HEK293 (cell line): ENCODE data around the gene DIP2B.
A peak's percentile ranks its signal among the peaks of the same experiment; 100 is the strongest.

Source experiments
- CTCF ChIA-PET: fragments of 350-600 bp; formaldehyde crosslinking; extraction: SDS; loops from one replicate; lab custom pipeline; 2021; ENCODE audit warnings: antibody characterized with exemption; lab: Yijun Ruan, JAX
- POLR2A ChIA-PET: fragments of 300-600 bp; formaldehyde crosslinking; extraction: SDS; loops from one replicate; lab custom pipeline; 2020; ENCODE audit warnings: antibody characterized with exemption, inconsistent platforms; lab: Yijun Ruan, JAX
- H3K27ac ChIP-seq: fragments of 200-500 bp; sonication (Bioruptor generic); 2 replicates; pipeline ENCODE4 v1.5.1; 2014; ENCODE audit warnings: low read depth, low read length, control low read depth, inconsistent platforms; ENCODE audit errors: extremely low read depth
- H3K36me3 ChIP-seq, 2 experiments: fragments of 200-500 bp in 1 of 2; sonication (Bioruptor generic) in 1 of 2; 1 replicate in 1 of 2; 2 replicates in 1 of 2; pipeline ENCODE4 v1.5.1; 2014 to 2017; ENCODE audit warnings: inconsistent platforms in 2 of 2, low read length in 2 of 2; ENCODE audit not compliant: control insufficient read depth in 2 of 2, insufficient read depth in 1 of 2
- H3K4me1 ChIP-seq: fragments of 200-500 bp; sonication (Bioruptor generic); 2 replicates; pipeline ENCODE4 v1.5.1; 2014; ENCODE audit warnings: mild to moderate bottlenecking, low read length, inconsistent platforms; ENCODE audit not compliant: control insufficient read depth, insufficient read depth
- H3K4me3 ChIP-seq: 2 replicates; pipeline ENCODE4 v1.5.1; 2011; ENCODE audit warnings: low read depth, mild to moderate bottlenecking, control low read depth, low read length, moderate library complexity
- H3K9me3 ChIP-seq: fragments of 200-500 bp; sonication (Bioruptor generic); 2 replicates; pipeline ENCODE4 v1.5.1; 2014; ENCODE audit warnings: low read depth, low read length, inconsistent platforms; ENCODE audit not compliant: control insufficient read depth, insufficient read depth
- MYNN ChIP-seq: fragments of 450-650 bp; formaldehyde crosslinking; IDR thresholded peaks from 2 replicates; pipeline ENCODE4 v1.5.1; 2016; ENCODE audit warnings: missing biosample characterization, missing genetic modification characterization, borderline replicate concordance
- OSR2 ChIP-seq: fragments of 450-650 bp; formaldehyde crosslinking; IDR thresholded peaks from 2 replicates; pipeline ENCODE4 v1.5.1; 2016; ENCODE audit warnings: missing biosample characterization, missing genetic modification characterization
- PRDM1 ChIP-seq: fragments of 450-650 bp; formaldehyde crosslinking; IDR thresholded peaks from 2 replicates; pipeline ENCODE4; 2016; ENCODE audit warnings: missing biosample characterization, missing genetic modification characterization
- REPIN1 ChIP-seq: fragments of 450-650 bp; formaldehyde crosslinking; IDR thresholded peaks from 2 replicates; pipeline ENCODE4 v1.5.1; 2017; ENCODE audit warnings: missing biosample characterization, missing genetic modification characterization, low read depth
- SETDB1 ChIP-seq: IDR thresholded peaks from one replicate; pipeline ENCODE4 v1.6.1; 2017; ENCODE audit warnings: mild to moderate bottlenecking, low read length, moderate library complexity, mixed read lengths; ENCODE audit not compliant: insufficient read length
- TRIM28 ChIP-seq: IDR thresholded peaks from 2 replicates; pipeline ENCODE4 v1.6.1; 2011; ENCODE audit warnings: low read length, control low read depth, borderline replicate concordance
- ZFP3 ChIP-seq: fragments of 450-650 bp; formaldehyde crosslinking; IDR thresholded peaks from 2 replicates; pipeline ENCODE4 v1.5.1; 2016; ENCODE audit warnings: low read depth, missing biosample characterization, missing genetic modification characterization
- ZIC2 ChIP-seq: fragments of 450-650 bp; formaldehyde crosslinking; IDR thresholded peaks from 2 replicates; pipeline ENCODE4 v1.5.1; 2016; ENCODE audit warnings: missing biosample characterization, missing genetic modification characterization
- ZNF10 ChIP-seq: fragments of 450-650 bp; formaldehyde crosslinking; IDR thresholded peaks from 2 replicates; pipeline ENCODE4 v1.5.1; 2017; ENCODE audit warnings: missing biosample characterization, missing genetic modification characterization
- ZNF121 ChIP-seq: fragments of 450-650 bp; formaldehyde crosslinking; IDR thresholded peaks from 2 replicates; pipeline ENCODE4 v1.5.1; 2016; ENCODE audit warnings: missing biosample characterization, missing genetic modification characterization
- ZNF221 ChIP-seq: fragments of 450-650 bp; formaldehyde crosslinking; IDR thresholded peaks from 2 replicates; pipeline ENCODE4 v1.5.1; 2017; ENCODE audit warnings: missing biosample characterization, missing genetic modification characterization, borderline replicate concordance
- ZNF239 ChIP-seq: fragments of 450-650 bp; formaldehyde crosslinking; IDR thresholded peaks from 2 replicates; pipeline ENCODE4 v1.5.1; 2016; ENCODE audit warnings: missing biosample characterization, missing genetic modification characterization
- ZNF585B ChIP-seq: fragments of 450-650 bp; formaldehyde crosslinking; IDR thresholded peaks from 2 replicates; pipeline ENCODE4 v1.5.1; 2016; ENCODE audit warnings: missing biosample characterization, missing genetic modification characterization
- ZNF596 ChIP-seq: fragments of 450-650 bp; IDR thresholded peaks from 2 replicates; pipeline ENCODE4 v1.5.0; 2018; ENCODE audit warnings: missing biosample characterization, mild to moderate bottlenecking, missing genetic modification characterization, moderate library complexity
- ZNF610 ChIP-seq: fragments of 450-650 bp; formaldehyde crosslinking; IDR thresholded peaks from 2 replicates; pipeline ENCODE4 v1.5.1; 2016; ENCODE audit warnings: missing biosample characterization, missing genetic modification characterization, borderline replicate concordance
- ZNF777 ChIP-seq: fragments of 450-650 bp; formaldehyde crosslinking; IDR thresholded peaks from 2 replicates; pipeline ENCODE4 v1.5.1; 2017; ENCODE audit warnings: missing biosample characterization, missing genetic modification characterization, borderline replicate concordance
- TF ChIP-seq, protein P1 (sequence below): fragments of 450-650 bp; formaldehyde crosslinking; IDR thresholded peaks from 2 replicates; pipeline ENCODE4 v1.5.1; 2016; ENCODE audit warnings: missing biosample characterization, missing genetic modification characterization
- TF ChIP-seq, protein P2 (sequence below): fragments of 450-650 bp; formaldehyde crosslinking; IDR thresholded peaks from 2 replicates; pipeline ENCODE4 v1.5.1; 2017; ENCODE audit warnings: missing biosample characterization, missing genetic modification characterization
- TF ChIP-seq, protein P3 (sequence below): fragments of 450-650 bp; formaldehyde crosslinking; IDR thresholded peaks from 2 replicates; pipeline ENCODE4 v1.5.1; 2017; ENCODE audit warnings: missing biosample characterization, missing genetic modification characterization

DIP2B gene

DNA sequence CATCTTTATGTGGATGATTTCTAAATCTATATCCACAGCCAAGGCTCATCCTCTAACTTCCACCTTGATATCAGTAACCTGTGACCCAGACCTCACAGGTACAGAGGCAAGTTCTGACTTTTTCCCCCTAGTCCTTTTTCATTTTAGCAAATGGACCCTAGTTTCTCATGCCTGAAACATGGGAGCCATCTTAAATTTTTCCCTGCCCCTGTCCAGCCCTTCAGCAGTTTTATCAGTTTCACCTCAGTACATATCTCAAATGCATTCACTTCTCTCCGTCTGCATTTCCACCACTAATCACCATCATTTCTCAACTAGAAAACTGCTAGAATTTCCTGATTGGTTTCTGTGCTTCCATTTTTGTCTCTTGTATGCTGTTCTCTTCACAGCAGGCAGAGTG, 79.3 kb downstream of the DIP2B start (continued):
- TF ChIP-seq ZNF610, result no peak
- TF ChIP-seq, protein P1, sequence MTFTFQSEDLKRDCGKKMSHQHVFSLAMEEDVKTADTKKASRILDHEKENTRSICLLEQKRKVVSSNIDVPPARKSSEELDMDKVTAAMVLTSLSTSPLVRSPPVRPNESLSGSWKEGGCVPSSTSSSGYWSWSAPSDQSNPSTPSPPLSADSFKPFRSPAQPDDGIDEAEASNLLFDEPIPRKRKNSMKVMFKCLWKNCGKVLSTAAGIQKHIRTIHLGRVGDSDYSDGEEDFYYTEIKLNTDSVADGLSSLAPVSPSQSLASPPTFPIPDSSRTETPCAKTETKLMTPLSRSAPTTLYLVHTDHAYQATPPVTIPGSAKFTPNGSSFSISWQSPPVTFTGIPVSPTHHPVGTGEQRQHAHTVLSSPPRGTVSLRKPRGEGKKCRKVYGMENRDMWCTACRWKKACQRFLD (tag by site-specific recombination), result no peak

DNA sequence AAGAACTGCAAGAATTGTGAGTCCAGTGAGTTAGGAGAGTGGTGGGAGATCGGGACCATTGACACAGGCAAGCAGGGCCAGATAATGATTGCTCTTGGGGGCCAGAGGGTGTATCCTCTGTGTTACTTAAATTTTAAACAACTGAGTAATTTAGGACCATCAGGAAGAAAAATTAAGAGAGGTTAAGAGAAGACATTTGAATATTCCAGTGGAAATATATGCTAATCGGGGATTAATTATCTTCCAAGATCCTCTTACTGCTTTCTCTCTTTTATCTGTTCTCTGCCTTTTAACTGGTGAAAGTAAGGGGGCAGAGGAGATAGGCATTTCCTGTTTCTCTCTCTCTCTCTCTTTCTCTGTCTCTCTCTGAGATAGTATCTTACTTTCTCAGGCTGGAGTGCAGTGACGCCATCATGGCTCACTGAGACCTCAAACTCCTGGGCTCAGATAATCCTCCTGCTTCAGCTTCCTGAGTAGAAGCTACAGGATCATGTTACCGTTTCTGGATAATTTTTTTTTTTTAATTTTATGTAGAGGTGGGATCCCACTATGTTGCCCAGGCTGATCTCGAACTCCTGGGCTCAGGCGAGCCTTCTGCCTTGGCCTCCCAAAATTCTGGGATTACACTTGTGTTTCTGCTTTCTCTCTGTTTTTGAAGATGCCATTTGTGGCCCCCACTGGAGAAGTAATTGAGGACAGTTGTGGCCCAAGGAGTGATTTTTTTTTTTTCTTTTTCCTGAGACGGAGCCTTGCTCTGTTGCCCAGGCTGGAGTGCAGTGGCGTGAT, 85.1 kb downstream of the DIP2B start:
- TF ChIP-seq REPIN1 (tag by site-specific recombination), result no peak
- 0 out of 2 replicates have a peak, but pooled peaks have one; percentile 52 for TF ChIP-seq ZNF121 (tag by site-specific recombination)
- TF ChIP-seq TRIM28, result peak; percentile 61; the same call in 1 of the 2 replicates
- TF ChIP-seq ZNF596 (tag by site-specific recombination), result peak; percentile 64; the same call in 1 of the 2 replicates
- peak; percentile 35; the same call in 1 of the 2 replicates for TF ChIP-seq OSR2 (tag by site-specific recombination)
- TF ChIP-seq PRDM1 (tag by site-specific recombination), result peak; percentile 39; the same call in 1 of the 2 replicates
- no peak for TF ChIP-seq ZNF777 (tag by site-specific recombination)
- peak; percentile 47 for TF ChIP-seq SETDB1
- no peak for TF ChIP-seq ZFP3 (tag by site-specific recombination)
- TF ChIP-seq ZIC2 (tag by site-specific recombination), result no peak
- TF ChIP-seq ZNF10 (tag by site-specific recombination), result no peak
- Histone ChIP-seq H3K36me3 (no peaks in the 10 kb centered on the region), H3K9me3 (no peaks in the 10 kb centered on the region), H3K27ac (no peak overlapping the region), H3K4me1 (no peaks in the 10 kb centered on the region), H3K4me3 (no peak overlapping the region)
- ChIA-PET CTCF (interaction anchor here (1.0 kb wide), 1 partner anchor 48 kb away, joined by 3 read pairs; no protein-coding TSS in a partner anchor), POLR2A (interaction anchor here (0.6 to 0.7 kb wide), 2 partner anchors 29 to 40 kb away, joined by 3 read pairs; no protein-coding TSS in a partner anchor)

DNA sequence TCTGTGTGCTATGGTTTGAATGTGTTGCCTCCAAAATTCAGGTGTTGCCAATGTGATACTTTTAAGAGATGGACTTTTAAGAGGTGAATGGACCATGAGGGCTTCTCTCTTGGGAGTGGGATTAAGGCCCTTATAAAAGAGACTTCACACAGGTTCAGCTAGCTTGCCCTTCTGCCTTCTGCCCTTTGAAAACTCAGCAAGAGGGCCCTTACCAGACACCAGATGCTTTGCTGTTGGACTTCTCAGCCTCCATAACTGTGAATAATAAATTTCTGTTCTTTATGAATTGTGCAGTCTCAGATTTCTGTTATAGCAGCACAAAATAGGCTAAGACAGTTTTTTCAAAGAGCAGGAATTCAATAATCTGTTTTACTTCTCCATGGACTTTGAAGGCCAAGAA, 86.1 kb downstream of the DIP2B start:
- TF ChIP-seq, protein P2, sequence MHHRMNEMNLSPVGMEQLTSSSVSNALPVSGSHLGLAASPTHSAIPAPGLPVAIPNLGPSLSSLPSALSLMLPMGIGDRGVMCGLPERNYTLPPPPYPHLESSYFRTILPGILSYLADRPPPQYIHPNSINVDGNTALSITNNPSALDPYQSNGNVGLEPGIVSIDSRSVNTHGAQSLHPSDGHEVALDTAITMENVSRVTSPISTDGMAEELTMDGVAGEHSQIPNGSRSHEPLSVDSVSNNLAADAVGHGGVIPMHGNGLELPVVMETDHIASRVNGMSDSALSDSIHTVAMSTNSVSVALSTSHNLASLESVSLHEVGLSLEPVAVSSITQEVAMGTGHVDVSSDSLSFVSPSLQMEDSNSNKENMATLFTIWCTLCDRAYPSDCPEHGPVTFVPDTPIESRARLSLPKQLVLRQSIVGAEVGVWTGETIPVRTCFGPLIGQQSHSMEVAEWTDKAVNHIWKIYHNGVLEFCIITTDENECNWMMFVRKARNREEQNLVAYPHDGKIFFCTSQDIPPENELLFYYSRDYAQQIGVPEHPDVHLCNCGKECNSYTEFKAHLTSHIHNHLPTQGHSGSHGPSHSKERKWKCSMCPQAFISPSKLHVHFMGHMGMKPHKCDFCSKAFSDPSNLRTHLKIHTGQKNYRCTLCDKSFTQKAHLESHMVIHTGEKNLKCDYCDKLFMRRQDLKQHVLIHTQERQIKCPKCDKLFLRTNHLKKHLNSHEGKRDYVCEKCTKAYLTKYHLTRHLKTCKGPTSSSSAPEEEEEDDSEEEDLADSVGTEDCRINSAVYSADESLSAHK (tag by site-specific recombination), result no peak
- TF ChIP-seq ZNF585B (tag by site-specific recombination) (no peak), MYNN (tag by site-specific recombination) (no peak), ZNF239 (tag by site-specific recombination) (no peak), ZNF221 (tag by site-specific recombination) (no peak)
- TF ChIP-seq, protein P3, sequence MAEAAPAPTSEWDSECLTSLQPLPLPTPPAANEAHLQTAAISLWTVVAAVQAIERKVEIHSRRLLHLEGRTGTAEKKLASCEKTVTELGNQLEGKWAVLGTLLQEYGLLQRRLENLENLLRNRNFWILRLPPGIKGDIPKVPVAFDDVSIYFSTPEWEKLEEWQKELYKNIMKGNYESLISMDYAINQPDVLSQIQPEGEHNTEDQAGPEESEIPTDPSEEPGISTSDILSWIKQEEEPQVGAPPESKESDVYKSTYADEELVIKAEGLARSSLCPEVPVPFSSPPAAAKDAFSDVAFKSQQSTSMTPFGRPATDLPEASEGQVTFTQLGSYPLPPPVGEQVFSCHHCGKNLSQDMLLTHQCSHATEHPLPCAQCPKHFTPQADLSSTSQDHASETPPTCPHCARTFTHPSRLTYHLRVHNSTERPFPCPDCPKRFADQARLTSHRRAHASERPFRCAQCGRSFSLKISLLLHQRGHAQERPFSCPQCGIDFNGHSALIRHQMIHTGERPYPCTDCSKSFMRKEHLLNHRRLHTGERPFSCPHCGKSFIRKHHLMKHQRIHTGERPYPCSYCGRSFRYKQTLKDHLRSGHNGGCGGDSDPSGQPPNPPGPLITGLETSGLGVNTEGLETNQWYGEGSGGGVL (tag by site-specific recombination), result no peak
- no peaks in the 10 kb centered on the region for H3K36me3 ChIP-seq
- CTCF ChIA-PET, result interaction anchor here (0.6 to 1.0 kb wide), 3 partner anchors 47 to 176 kb away, joined by 3 to 4 read pairs (median 3); no protein-coding TSS in a partner anchor
- H3K4me1 ChIP-seq, result no peaks in the 10 kb centered on the region
- H3K9me3 ChIP-seq, result no peaks in the 10 kb centered on the region
- no peak overlapping the region for H3K4me3 ChIP-seq
- no peak overlapping the region for H3K27ac ChIP-seq
- POLR2A ChIA-PET, result no interaction called here
